K562 (cell line): Measurements from ENCODE around the gene TSPAN18. TPM values are rescaled to one million over a fixed set of nuclear protein-coding genes. Genes with fewer than 3 reads are reported as not detected.

ENCODE experiments used
- ARID2 ChIP-seq: fragments of 450-650 bp; IDR thresholded peaks from 2 replicates; pipeline ENCODE4 v1.6.1; 2017; ENCODE audit warnings: antibody characterized with exemption, mild to moderate bottlenecking
- IFI16 ChIP-seq: fragments of 250-450 bp; sonication (Bioruptor Pico); IDR thresholded peaks from 2 replicates; pipeline ENCODE4 v2.1.2; 2022; ENCODE audit warnings: mild to moderate bottlenecking, inconsistent platforms
- KLF1 ChIP-seq: fragments of 450-650 bp; IDR thresholded peaks from 2 replicates; pipeline ENCODE4 v1.6.1; 2016; ENCODE audit warnings: missing genetic modification characterization, missing compliant biosample characterization
- RB1 ChIP-seq: fragments of 450-650 bp; IDR thresholded peaks from 2 replicates; pipeline ENCODE4 v1.6.1; 2017; ENCODE audit warnings: low read depth, mild to moderate bottlenecking
- SIN3A ChIP-seq, 2 experiments: fragments of 150-350 bp in 1 of 2; IDR thresholded peaks; 2 replicates each; pipeline ENCODE4 v1.6.1; 2011 to 2016; ENCODE audit warnings: borderline replicate concordance in 2 of 2, low read depth in 2 of 2, low read length in 2 of 2, mild to moderate bottlenecking in 2 of 2, moderate library complexity in 2 of 2; ENCODE audit not compliant: control insufficient read depth in 1 of 2
- ZKSCAN8 ChIP-seq: fragments of 200-800 bp; sonication (Bioruptor generic); IDR thresholded peaks from 2 replicates; pipeline ENCODE4 v1.6.1; 2016; ENCODE audit warnings: missing genetic modification characterization, missing compliant biosample characterization
- ZNF655 ChIP-seq: fragments of 250-450 bp; sonication (Bioruptor Pico); IDR thresholded peaks from 2 replicates; pipeline ENCODE4 v1.5.0; 2021
- polyA plus RNA-seq, 8 experiments: library from polyadenylated mRNA; depleted of rRNA in 4 of 8; stranded (reverse) in 5 of 8; unstranded in 3 of 8; fragments of >200 nt; fragmentation: Nextera tagmentation in 2 of 8; fragmentation: Illumina TruSeq in 1 of 8; extraction: Ambion mirVana in 2 of 8; extraction: Trizol in 1 of 8; gene quantifications; 2 replicates each; pipeline versions ENCODE4 v1.2.1 to v1.2.3, GENCODE V29; 2011 to 2014; ENCODE audit warnings: inconsistent platforms in 1 of 8, missing spikeins in 1 of 8
- total RNA-seq, 7 experiments: library from RNA; depleted of rRNA in 6 of 7; stranded (reverse); fragments of >200 nt in 6 of 7; fragmentation: Illumina TruSeq in 2 of 7; extraction: Trizol in 2 of 7; gene quantifications; 2 replicates each; pipeline versions ENCODE4 v1.2.1 to v1.2.3, GENCODE V29; 2011 to 2021; ENCODE audit warnings: low replicate concordance in 1 of 7
- TF ChIP-seq, protein P1 (sequence below): sonication (generic); formaldehyde crosslinking; IDR thresholded peaks from 2 replicates; pipeline ENCODE4 v1.8.0; 2023; ENCODE audit warnings: missing genetic modification reagents, mild to moderate bottlenecking, borderline replicate concordance

TSPAN18 gene
- total and polyA plus RNA-seq, 9 of the 15 experiments (the other 6 are each of a cell fraction or from before 2014, with no cell fraction given), result 0.17 to 0.35 (median 0.22) TPM; not detected in 4

DNA sequence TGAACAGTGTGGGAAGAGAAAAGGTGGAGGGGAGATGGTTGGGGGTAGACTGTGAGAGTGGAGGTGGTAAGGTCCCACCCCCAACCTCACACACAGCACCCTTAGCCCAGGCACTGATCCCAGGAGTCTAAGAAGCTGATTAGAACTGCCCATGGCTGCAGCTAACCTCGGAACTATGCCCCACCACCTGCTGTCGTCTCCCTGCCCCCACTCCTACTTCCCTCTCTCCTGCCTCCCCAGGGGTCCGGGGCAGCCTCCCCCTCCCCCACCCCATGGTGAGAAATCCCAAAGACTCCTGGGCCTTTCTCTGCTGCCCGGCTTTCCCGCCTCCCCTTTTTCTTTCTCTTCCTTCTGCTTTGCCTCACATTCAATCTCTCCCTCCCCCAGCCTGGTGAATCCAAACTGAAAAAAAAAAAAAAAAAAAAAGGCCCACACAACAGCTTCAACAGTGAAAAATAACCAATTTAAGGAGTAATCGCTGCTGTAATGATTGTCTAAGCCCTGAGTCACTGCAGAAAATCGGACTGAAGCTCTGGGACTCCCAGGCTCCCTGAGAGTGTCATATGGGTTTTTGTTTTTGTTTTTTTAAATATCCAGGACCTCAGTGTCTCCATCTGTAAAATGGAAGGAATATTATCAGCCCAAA lies 233.6 kb downstream of the TSPAN18 start (continued):
- TF ChIP-seq, protein P1, sequence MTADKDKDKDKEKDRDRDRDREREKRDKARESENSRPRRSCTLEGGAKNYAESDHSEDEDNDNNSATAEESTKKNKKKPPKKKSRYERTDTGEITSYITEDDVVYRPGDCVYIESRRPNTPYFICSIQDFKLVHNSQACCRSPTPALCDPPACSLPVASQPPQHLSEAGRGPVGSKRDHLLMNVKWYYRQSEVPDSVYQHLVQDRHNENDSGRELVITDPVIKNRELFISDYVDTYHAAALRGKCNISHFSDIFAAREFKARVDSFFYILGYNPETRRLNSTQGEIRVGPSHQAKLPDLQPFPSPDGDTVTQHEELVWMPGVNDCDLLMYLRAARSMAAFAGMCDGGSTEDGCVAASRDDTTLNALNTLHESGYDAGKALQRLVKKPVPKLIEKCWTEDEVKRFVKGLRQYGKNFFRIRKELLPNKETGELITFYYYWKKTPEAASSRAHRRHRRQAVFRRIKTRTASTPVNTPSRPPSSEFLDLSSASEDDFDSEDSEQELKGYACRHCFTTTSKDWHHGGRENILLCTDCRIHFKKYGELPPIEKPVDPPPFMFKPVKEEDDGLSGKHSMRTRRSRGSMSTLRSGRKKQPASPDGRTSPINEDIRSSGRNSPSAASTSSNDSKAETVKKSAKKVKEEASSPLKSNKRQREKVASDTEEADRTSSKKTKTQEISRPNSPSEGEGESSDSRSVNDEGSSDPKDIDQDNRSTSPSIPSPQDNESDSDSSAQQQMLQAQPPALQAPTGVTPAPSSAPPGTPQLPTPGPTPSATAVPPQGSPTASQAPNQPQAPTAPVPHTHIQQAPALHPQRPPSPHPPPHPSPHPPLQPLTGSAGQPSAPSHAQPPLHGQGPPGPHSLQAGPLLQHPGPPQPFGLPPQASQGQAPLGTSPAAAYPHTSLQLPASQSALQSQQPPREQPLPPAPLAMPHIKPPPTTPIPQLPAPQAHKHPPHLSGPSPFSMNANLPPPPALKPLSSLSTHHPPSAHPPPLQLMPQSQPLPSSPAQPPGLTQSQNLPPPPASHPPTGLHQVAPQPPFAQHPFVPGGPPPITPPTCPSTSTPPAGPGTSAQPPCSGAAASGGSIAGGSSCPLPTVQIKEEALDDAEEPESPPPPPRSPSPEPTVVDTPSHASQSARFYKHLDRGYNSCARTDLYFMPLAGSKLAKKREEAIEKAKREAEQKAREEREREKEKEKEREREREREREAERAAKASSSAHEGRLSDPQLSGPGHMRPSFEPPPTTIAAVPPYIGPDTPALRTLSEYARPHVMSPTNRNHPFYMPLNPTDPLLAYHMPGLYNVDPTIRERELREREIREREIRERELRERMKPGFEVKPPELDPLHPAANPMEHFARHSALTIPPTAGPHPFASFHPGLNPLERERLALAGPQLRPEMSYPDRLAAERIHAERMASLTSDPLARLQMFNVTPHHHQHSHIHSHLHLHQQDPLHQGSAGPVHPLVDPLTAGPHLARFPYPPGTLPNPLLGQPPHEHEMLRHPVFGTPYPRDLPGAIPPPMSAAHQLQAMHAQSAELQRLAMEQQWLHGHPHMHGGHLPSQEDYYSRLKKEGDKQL, result no peak
- TF ChIP-seq KLF1 (tag) (no peak), IFI16 (CRISPR knock-in tag) (no peak), RB1 (no peak), ZKSCAN8 (no peak), SIN3A (IDR thresholded peaks at IDR 0.05; ENCODE audit: borderline replicate concordance in 2 of 2, control insufficient read depth in 1 of 2, low read depth in 2 of 2, low read length in 2 of 2) (no peak), ARID2 (no peak), ZNF655 (CRISPR knock-in tag) (no peak)
- TF ChIP-seq, all 486 proteins: peak for 0
